OCI-M2 (cell line): Measurements from ENCODE around the gene STUM.

Experiments used
- DNase-seq: peaks from one replicate; lab custom pipeline; 2025; ENCODE audit not compliant: unreplicated experiment; lab: John Stamatoyannopoulos, UW

The STUM gene

GRCh38 chr1:226532553-226532952 lies 16.0 kb upstream of the STUM start:
- no peak for DNase-seq

GRCh38 chr1:226533220-226533619 lies 15.3 kb upstream of the STUM start:
- no peak for DNase-seq

GRCh38 chr1:226534098-226534497 lies 14.5 kb upstream of the STUM start:
- DNase-seq, result no peak

GRCh38 chr1:226534645-226535044 lies 13.9 kb upstream of the STUM start:
- DNase-seq, result no peak

GRCh38 chr1:226535666-226536065 lies 12.9 kb upstream of the STUM start:
- DNase-seq, result no peak

GRCh38 chr1:226541231-226541630 lies 7.3 kb upstream of the STUM start:
- no peak for DNase-seq

- DNase-seq, result no peak
Observed at GRCh38 chr1:226541631-226542622, 6.6 kb upstream of the STUM start.

GRCh38 chr1:226542623-226543103 lies 5.9 kb upstream of the STUM start:
- DNase-seq, result no peak

- DNase-seq, result no peak
Observed at GRCh38 chr1:226545836-226546596, 2.5 kb upstream of the STUM start.

GRCh38 chr1:226546926-226547325 lies 1.6 kb upstream of the STUM start:
- no peak for DNase-seq

GRCh38 chr1:226547754-226548191 lies 791 bp upstream of the STUM start:
- no peak for DNase-seq

- DNase-seq, result no peak
Observed at GRCh38 chr1:226549094-226549936, 751 bp downstream of the STUM start.

- DNase-seq, result no peak
Observed at GRCh38 chr1:226549937-226550671, 1.5 kb downstream of the STUM start.

GRCh38 chr1:226550672-226551041 lies 2.1 kb downstream of the STUM start:
- DNase-seq, result no peak

GRCh38 chr1:226551299-226551698 lies 2.7 kb downstream of the STUM start:
- no peak for DNase-seq

GRCh38 chr1:226552061-226552460 lies 3.5 kb downstream of the STUM start:
- DNase-seq, result no peak

- no peak for DNase-seq
Observed at GRCh38 chr1:226553266-226553923, 4.8 kb downstream of the STUM start.

- DNase-seq, result no peak
Observed at GRCh38 chr1:226553924-226554282, 5.3 kb downstream of the STUM start.

GRCh38 chr1:226555092-226555491 lies 6.5 kb downstream of the STUM start:
- no peak for DNase-seq

GRCh38 chr1:226557424-226557823 lies 8.9 kb downstream of the STUM start:
- DNase-seq, result no peak
